MM.1S (cell line): ENCODE data around the gene IRF3.

Source experiments
- EZH2phosphoT487 ChIP-seq: fragments of 300-600 bp; sonication (generic); IDR thresholded peaks from 2 replicates; pipeline ENCODE4 v1.6.1; 2018; ENCODE audit warnings: antibody characterized with exemption, low read length
- TF ChIP-seq, protein P1 (sequence below): fragments of 300-600 bp; sonication (generic); IDR thresholded peaks from 2 replicates; pipeline ENCODE4 v1.5.1; 2016; ENCODE audit warnings: antibody characterized with exemption, low read length, mixed read lengths

DNA sequence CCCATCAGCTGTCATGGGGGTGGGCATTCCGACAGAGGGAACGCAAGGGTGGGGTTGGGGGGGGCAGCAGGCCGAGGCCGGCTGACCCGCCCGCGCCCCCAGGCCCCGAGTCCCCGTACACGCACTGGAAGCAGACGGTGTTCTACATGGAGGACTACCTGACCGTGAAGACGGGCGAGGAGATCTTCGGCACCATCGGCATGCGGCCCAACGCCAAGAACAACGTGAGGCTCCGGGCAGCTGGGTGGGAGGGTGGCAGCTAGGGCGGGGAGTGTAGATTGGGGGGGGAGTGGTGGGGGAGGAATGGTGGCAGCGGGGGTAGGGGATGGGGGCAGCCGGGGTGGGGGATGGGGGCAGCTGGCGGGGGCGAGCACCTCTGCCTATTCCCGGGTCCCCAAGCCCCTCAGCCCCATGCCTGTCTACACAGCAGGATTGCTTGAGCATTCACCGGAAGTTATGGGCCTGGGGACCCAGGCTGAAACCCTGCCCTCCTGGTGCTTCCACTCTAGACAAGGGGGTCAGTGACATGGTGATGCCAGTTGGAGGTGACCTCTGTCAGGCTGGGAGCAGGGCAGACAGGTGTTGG is 20.9 kb upstream of the IRF3 start:
- no peak for TF ChIP-seq EZH2phosphoT487
- TF ChIP-seq, protein P1, sequence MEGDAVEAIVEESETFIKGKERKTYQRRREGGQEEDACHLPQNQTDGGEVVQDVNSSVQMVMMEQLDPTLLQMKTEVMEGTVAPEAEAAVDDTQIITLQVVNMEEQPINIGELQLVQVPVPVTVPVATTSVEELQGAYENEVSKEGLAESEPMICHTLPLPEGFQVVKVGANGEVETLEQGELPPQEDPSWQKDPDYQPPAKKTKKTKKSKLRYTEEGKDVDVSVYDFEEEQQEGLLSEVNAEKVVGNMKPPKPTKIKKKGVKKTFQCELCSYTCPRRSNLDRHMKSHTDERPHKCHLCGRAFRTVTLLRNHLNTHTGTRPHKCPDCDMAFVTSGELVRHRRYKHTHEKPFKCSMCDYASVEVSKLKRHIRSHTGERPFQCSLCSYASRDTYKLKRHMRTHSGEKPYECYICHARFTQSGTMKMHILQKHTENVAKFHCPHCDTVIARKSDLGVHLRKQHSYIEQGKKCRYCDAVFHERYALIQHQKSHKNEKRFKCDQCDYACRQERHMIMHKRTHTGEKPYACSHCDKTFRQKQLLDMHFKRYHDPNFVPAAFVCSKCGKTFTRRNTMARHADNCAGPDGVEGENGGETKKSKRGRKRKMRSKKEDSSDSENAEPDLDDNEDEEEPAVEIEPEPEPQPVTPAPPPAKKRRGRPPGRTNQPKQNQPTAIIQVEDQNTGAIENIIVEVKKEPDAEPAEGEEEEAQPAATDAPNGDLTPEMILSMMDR = no peak
